AG20443 (cell line): Measurements from ENCODE around the gene KRT36.

Experiments used
- DNase-seq: peaks from one replicate; pipeline ENCODE4 v3.0.0; 2012; ENCODE audit warnings: low spot score, mixed read lengths

KRT36 gene

DNA sequence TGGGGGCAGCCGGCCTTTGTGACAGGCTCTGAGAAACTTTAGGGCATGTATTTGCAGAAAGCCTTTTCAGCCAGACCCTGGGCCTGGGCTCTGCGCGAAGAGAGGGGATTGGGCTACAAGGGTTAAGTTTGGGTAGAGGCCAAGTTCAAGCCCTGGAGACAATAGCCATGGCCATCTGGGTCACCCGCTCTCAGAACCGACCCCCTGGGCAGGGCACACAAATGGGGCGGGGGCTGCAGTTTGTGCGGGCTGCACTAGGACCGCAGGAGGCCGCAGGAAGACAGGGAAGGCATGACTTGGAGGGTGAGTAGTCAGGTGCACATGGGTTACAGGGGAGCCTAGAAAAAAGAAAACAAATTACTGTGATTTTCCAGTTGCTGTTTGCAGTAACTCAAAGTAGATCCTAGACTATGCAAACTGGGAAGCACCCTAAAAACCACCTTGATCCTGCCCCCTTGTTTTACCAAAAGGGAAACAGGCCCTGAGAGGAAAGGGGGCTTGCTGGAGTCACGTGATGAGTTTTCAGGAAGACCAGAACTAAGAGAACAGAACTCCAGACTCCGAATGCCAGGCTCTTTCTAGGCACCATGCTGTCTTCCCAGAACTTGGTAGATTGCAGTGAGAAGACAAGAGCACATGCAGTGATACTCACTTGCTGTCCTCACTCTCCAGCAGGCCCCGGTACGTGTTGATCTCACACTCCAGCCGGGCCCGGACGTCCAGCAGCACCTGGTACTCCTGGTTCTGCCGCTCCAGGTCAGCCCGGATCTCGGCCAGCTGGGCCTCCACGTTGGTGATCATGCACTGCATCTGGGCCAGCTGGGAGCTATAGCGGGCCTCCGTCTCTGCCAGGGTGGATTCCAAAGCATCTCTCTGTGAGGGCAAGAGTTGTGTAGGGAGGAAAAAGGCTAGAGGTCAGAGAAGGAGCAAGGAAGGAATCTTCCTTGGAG lies 12.6 kb downstream of the KRT36 start:
- DNase-seq = no peak

GRCh38 chr17:41475421-41475820 lies 14.3 kb downstream of the KRT36 start:
- no peak for DNase-seq

- no peak for DNase-seq
Observed at GRCh38 chr17:41474863-41475262, 14.8 kb downstream of the KRT36 start.

DNA sequence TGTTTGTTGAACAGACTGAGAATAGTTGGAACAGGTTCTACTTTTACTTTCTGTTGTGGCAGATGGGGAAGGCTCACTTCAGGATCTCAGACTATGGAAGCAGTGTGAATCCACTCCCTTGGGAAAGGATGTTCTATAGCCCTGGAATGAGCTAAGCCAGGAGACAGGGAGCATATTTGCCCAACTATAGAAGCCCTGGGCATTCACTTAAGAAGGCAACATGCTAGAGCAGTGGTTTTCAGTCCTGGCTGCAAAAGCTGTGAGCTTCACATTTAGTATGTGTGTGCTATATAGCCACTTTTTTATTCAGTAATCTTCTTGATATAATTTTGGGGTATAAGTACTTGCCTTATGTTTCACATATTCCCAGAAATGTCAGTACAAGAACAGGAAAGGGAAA lies 21.4 kb downstream of the KRT36 start:
- DNase-seq = no peak

- DNase-seq = no peak
Observed at GRCh38 chr17:41467561-41467960, 22.1 kb downstream of the KRT36 start.

DNA sequence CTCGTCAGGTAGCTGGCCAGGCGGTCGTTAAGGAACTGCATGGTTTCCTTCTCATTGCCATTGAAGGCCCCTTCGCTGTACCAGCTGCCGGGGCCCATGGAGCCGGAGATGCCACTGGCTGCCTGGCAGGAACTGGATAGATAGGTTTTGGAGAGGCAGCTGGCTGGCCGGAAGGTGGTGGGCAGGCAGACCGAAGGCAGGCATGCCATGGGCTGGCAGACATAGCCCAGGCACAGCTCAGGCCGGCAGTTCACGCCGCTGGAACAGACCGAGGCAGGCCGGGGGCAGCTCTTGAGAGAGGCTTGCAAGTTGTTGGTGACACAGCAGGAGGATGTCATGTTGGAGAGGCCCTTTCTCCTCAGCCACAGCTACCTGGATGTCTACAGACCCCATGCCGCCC lies 22.7 kb downstream of the KRT36 start, which contains the start of gene KRT32:
KRT32 (minus strand) TSS at position 399 of the 400 bp plus-strand sequence; CDS start at position 338, 61 bp downstream.
- no peak for DNase-seq

DNA sequence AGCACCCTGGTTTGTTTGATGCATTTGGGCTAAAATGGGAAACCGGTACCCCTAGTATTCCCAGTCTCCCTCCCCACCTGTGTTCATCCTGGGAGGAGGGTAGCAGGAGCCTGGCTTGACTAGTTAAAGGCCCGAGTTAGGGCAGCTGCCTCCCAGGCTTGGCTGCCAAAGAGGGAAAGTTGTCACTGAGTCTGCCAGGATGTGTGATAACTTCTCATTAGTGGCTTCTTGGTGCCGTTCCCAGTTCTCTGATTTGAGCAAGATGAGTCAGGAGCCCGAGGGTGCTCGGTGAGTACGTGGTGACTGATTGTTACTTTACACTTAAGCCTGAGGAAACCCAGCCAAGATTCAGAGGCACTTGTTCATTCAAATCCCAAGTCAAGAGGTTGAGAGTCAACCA lies 25.0 kb downstream of the KRT36 start:
- peak; percentile 92 for DNase-seq

DNA sequence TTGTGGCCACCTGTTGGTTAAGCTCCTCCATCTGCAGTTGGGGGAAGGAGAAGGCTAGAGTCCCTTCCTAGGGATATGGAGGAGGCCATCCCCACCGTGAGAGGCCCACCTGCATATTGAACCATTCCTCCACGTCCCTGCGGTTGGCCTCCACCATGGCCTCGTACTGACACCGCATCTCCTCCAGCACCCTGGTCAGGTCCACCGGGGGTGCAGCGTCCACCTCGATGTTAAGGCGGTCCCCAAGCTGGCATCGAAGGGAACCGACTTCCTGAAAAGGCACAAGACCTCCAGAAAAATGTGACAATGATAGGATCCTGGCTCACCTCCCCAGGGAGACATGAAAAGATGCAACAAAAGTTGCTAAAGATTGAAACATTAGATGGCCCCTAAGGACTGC lies 25.5 kb downstream of the KRT36 start:
- DNase-seq = no peak

- DNase-seq = no peak
Observed at GRCh38 chr17:41463746-41464145, 26.0 kb downstream of the KRT36 start.

DNA sequence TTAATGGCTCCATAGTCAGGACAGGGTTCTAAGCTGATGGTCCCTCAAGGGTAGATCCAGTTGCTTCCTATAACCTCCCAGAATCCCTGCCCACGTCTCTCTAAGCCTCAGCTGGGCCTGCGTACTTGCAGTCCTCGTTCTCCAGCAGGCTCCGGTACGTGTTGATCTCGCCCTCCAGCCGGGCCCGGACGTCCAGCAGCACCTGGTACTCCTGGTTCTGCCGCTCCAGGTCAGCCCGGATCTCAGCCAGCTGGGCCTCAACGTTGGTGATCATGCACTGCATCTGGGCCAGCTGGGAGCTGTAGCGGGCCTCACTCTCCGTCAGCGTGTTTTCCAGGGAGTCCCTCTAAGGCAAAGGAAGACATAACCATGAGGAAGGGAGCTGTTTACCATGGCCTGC lies 27.0 kb downstream of the KRT36 start:
- DNase-seq = no peak

GRCh38 chr17:41457676-41458075 lies 32.0 kb downstream of the KRT36 start:
- no peak for DNase-seq

GRCh38 chr17:41456204-41456603 lies 33.5 kb downstream of the KRT36 start:
- DNase-seq = no peak

- peak; percentile 36 for DNase-seq
Observed at GRCh38 chr17:41455236-41455635, 34.5 kb downstream of the KRT36 start.

GRCh38 chr17:41453066-41453465 lies 36.6 kb downstream of the KRT36 start:
- DNase-seq = no peak

- DNase-seq = no peak
Observed at GRCh38 chr17:41452281-41452680, 37.4 kb downstream of the KRT36 start.

DNA sequence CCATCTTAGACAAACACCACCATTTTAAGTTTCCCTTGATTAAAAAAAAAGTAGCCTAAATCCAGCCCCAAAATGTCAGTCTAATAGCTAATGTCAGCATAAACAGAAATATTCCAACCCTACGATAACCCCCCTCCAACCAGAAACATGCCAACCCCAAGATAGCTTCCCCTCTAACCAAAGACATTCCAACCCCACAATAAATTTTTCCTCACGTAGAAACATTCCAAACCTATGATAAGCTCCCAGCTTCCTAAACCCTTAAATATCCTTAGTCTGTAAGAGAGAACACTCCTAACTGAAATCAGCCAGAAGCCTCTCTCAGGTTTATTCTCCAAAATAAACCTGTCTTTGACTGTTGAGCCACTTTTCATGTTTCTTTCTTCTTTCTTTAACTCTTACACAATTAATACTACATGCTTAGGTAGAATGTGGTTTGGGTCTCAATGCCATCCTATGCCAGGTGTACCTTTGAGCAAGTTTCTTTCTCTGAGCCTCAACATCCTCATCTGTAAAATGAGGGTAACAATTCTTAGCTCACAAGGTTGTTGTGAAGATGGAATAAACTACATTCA lies 38.5 kb downstream of the KRT36 start:
- DNase-seq = no peak

DNA sequence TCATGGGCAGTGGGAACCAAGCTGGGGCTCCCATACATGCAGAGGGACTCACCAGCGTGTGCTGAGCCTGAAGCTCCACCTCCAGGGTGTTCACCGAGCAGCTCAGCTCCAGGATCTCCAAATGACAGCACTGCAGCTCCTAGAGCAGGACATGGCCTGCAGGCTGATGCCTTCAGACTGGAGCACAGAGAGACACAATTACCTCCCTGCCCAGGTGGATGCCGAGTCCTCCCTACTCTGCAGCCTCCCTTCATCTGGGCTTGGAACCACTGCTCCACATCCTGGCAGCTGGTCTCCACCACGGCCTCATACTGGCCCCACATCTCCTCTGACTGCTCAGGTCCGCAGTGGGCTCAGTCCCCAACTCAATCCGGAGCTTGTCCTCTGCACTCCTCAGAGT lies 40.7 kb downstream of the KRT36 start:
- DNase-seq = no peak

GRCh38 chr17:41448506-41448905 lies 41.2 kb downstream of the KRT36 start:
- no peak for DNase-seq

GRCh38 chr17:41446806-41447205 lies 42.9 kb downstream of the KRT36 start:
- no peak for DNase-seq

DNA sequence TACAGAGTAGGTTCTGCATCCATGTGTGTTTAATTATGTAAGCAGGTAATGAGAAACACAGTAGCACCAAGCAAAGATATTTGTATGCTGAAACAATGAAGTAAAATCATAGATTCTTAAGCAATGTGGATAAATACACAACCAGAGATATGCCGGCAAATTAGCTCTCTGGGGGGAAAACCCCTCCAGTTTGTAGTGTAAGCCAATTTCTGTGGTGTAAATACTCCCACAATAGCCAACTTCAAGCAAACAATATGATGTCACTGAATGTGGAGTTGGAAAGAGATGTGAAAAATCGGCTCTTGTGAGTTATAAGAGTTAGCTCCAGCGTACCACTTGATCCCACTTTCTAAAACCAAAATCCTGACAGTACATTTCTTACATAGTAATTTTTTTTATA lies 45.1 kb downstream of the KRT36 start:
- DNase-seq = no peak

DNA sequence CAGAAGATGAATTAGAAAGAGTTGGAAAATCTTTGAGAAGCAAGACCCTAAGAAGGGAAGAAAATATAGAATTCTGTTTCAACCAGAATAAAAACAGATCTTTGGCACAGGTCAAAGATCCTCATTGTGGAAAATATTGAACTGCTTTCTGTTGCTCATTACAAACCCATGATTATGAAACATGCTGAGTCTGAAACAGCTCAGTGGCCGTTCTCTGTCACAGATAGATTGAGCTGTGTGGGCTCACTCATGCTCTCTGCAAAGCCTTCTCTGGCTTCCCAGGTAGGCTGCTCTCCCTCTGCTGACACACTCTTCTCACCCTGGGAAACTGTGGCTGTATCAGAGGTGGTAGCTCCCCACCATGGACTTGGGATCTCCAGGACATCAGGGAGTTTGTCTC lies 45.5 kb downstream of the KRT36 start:
- DNase-seq = peak; percentile 56

- DNase-seq = peak; percentile 73
Observed at GRCh38 chr17:41442739-41443138, 47.0 kb downstream of the KRT36 start.

DNA sequence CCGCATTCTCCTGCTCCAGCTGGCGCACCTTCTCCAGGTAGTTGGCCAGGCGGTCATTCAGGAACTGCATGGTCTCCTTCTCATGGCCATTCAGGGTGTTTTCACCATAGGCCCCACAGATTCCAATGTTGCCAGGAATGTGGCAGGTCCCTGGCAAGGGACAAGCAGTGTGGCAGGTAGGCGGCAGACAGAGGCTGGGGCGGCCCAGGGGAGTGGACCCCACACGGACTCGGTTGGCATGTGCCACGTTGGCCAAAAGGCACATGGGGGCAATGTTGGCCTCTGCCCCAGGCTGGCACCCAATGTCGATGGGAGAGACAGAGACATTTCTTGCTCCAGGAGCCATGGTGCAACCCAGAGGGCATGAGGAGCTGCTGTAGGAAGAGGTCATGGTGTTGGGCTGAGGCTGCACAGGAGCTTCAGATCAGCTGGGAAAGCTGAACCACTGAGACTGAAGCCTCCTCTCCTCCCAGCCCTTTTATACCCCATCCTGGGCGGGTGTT lies 49.1 kb downstream of the KRT36 start, which contains the start of gene KRT38:
KRT38 (minus strand) TSS at position 453 of the 503 bp plus-strand sequence; CDS start at position 391, 62 bp downstream.
- DNase-seq = no peak
